NT2/D1 (cell line): Measurements from ENCODE around the gene CXorf58.

Source experiments
- SUZ12 ChIP-seq: IDR thresholded peaks from 2 replicates; pipeline ENCODE4 v1.6.1; 2011; ENCODE audit not compliant: insufficient read length, insufficient read depth; ENCODE audit errors: extremely low read depth
- YY1 ChIP-seq: IDR thresholded peaks from 2 replicates; pipeline ENCODE4 v1.6.1; 2011; ENCODE audit not compliant: insufficient read length, insufficient read depth
- ZNF274 ChIP-seq: IDR thresholded peaks from 2 replicates; pipeline ENCODE4 v1.6.1; 2011; ENCODE audit warnings: mild to moderate bottlenecking, low read depth, low read length

DNA sequence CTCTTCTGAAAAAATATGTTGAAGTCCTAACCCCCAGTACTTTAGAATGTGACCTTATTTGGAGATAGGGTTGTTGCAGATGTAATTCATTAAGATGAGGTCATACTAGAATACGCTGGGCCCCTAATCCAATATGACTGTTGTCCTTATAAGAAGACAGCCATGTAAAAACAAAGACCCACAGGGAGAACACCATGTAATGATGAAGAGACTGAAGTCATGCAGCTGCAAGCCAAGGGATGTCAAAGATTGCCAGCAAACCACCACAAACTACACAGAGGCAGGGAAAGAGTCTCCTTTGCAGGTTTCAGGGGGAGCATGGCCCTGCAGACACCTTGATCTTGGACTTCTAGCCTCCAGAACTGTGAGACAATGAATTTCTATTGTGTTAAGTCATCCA is 37.4 kb downstream of the CXorf58 start:
- no peak for TF ChIP-seq SUZ12
- TF ChIP-seq ZNF274: no peak
- TF ChIP-seq YY1: no peak
